ENCODE measurements around the gene EXD2.
"Not testable (repeated sequence)": the region's sequence is repeated elsewhere in the genome, so short reads cannot be mapped to it uniquely, and the experiment has no call there.

The EXD2 gene

DNA sequence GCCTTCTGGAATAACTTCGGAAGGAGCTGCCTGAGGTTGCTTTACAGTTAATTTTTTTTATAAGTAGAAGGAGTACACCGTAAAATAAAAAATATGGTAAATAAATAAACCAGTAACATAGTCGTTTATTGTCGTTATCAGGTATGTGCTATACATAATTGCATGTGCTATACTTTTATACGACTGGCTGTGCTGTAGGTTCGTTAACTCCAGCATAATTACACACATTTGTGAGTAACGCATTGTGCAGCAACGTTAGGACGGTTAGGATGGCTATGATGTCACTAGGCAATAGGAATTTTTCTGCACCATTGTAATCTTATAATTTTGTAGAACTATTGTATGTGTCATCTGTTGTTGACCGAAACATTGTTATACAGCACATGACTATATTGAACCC, 8.5 kb downstream of the EXD2 start:
- DNase-seq (ENCODE audit: low read depth): no peak

DNA sequence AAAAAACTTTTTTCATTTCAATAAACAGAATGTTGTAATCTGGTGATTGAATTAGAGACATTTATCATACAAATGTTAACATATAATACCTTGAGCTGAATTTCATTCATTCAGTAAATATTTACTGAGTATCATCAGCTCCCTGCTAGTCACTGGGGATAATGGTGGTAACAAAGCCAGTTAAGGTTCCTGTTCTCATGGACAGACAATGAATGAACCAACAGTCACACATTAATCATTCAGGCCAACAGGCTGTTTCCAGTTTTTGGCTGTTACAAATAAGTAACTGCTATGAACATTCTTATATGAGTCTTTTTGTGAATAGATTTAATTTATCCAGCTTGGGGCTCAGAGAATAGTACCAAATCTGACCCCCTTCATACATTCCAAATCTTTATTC, 13.5 kb downstream of the EXD2 start:
- no peak for DNase-seq (ENCODE audit: low read depth)

DNA sequence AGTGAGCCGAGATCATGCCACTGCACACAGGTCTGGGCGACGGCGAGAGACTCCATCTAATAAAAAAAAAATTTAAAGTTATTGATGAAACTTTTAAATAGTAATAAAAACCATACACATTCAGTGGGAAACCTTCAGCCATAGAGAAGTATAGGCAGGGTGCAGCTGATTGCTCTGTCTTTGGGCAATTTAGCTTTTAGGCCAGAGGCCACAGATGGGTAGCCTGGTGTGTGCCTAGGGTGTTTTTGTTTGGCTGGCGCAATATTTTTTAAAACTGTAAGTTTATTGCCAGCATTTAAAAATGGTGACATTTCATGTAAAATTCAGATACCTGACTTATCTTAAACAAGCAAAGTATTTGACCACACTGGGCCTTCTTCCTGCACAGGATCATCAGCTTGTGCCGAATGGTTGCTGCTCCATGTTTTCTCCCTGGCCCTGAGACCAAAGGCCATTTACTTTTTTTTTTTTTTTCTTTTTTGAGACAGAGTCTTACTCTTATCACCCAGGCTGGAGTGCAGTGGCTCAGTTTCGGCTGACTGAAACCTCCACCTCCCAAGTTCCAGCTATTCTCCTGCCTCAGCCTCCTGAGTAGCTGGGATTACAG, 16.2 kb downstream of the EXD2 start:
- DNase-seq (ENCODE audit: low read depth): no peak

DNA sequence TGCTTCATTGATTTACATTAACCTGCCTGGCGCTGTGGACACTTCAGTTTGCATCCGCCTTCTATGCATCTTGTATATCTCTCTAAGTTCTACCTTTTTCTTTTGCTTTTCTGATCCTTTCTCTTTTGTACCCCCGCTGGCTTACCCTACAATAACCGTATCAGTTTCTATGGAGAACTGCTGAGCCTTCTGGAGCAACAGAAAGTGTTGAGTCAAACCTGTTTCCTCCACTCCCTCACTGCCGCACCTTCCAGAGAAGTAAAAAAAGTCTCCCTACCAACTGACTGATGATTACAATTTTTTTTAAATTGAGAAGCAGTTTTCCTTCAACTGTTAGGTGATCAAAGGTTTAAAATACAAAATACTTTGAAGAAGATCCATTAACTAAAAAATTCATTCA, 17.4 kb downstream of the EXD2 start:
- DNase-seq (ENCODE audit: low read depth): no peak

DNA sequence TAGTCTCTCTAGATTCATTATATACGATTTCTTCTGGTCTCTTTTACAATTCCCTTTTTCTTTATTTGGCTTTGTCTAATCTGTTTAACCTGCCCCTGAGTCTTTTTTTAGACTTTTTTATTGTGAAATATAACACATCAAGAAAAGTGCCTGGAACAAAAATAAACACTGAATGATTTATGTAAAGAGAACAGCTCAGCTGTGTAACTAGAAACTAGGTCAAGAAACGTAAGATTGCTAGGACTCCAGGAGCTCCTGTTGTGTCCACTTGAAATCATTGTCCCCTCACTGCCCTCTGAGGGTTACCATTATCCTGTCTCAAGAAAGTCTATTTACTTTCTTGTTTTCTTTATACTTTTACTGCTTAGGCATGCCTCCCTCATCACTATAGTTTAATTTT, 23.1 kb downstream of the EXD2 start:
- no peak for DNase-seq (ENCODE audit: low read depth)

DNA sequence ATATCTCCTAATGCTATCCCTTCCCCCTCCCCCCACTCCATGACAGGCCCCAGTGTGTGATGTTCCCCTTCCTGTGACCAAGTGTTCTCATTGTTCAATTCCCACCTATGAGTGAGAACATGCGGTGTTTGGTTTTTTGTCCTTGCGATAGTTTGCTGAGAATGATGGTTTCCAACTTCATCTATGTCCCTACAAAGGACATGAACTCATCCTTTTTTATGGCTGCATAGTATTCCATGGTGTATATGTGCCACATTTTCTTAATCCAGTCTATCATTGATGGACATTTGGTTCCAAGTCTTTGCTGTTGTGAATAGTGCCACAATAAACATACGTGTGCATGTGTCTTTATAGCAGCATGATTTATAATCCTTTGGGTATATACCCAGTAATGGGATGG, 26.4 kb downstream of the EXD2 start:
- DNase-seq (ENCODE audit: low read depth): not testable (repeated sequence)

DNA sequence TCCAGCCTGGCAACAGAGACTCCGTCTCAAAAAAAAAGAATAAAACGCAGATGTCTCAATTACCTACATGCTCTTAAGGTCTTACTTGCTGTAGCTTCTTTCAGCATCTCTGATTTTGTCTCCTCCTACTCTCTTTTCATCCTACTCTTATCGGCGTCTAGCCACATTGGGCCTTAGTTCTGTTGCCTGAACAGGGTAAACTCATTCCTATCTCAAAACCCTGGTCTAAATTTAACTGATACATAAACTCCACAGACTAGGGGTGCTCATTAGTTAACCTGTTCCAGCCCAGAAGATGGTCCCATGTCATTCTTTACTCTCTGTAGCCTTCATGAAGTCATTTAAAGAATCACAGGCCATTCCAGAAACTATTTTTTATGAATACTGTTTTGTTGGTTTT, 33.6 kb downstream of the EXD2 start:
- DNase-seq (ENCODE audit: low read depth): no peak

DNA sequence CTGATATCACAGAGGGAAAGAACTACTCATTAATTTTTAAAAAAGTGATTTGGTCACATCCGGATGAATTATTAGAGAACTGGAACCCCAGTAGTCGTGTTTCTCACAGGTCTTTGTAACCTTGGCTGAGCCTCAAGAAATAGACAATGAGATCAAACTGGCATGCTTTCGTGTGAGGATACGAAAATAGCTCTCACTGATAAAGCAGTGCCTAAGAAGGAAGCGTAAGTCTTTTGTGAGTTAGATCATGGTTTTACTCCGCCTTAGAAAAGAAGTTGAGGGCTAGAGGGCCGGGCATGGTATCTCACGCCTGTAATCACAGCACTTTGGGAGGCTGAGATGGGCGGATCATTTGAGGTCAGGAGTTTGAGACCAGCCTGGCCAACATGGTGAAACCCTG, 34.9 kb downstream of the EXD2 start:
- DNase-seq (ENCODE audit: low read depth): no peak

DNA sequence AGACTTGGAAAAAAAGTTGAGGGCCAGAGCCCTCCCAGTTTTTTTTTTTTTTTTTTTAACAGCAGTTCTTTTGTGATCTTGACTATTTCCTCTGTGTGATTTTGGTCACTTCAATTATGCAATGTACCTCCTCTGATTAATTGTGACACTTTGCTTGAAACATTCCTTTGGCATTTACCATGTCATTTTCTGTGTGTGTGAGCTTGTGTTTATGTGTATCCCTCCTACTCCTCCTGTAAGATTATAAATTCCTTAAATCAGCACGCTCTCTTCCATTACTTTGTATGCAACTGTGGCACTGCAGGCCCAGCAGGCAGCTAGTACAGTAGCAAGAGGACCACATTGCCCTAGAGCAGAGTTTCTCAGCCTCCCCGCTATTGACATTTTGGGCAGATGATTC, 35.4 kb downstream of the EXD2 start:
- no peak for DNase-seq (ENCODE audit: low read depth)

DNA sequence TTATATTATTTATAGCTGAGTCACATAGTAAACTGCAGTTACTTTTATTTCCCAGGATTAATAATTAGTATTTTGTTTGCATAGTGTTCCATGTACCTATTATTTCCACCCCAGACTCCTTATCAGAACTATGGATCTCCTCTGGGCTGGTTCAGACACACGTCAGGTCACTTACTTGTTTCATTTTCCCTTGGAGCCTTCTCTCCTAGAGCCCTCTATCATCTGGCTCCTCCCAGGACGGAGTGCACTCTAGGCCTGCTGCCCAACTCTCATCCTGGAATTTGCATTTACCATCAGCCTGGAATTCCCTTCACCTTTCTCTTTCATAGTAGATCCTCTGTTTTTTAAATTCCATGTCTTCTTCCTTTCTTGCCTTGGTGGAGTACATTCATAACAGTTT, 40.2 kb downstream of the EXD2 start:
- no peak for DNase-seq (ENCODE audit: low read depth)

DNA sequence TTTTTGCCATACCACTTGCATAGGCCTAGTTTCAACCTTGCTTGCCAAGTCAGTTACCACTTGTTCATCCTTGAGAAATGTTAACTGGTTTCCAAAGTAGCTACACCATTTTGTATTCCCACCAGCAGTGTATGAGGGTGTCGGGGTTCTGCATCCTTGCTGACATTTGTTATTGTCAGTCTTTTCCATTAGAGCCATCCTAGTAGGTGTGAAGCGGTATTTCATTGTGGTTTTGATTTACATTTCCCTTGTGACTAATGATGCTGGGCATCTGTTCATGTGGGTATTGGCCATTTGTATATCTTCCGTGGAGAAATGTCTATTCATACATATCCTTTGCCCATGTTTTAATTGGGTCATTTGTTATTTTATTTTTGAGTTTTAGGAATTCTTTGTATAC, 41.1 kb downstream of the EXD2 start:
- no peak for DNase-seq (ENCODE audit: low read depth)

DNA sequence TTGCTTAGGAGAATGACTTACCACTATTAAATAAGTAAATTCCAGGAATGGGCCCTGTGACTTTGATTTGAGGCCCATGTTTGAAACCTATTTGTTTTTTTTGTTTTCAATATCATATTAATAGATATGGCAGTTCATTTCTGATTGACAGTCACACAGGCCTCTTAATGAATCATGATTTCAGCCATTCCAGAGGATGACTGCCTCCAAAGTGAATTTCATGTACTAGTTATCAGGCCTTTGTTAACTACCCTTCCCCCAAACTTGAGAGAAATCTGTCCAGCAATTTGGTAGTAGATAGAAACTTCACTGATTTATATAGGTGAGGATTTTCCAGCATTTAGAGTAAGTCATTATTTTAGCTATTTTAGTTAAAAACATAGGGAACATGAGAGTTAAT, 42.8 kb downstream of the EXD2 start:
- no peak for DNase-seq (ENCODE audit: low read depth)

DNA sequence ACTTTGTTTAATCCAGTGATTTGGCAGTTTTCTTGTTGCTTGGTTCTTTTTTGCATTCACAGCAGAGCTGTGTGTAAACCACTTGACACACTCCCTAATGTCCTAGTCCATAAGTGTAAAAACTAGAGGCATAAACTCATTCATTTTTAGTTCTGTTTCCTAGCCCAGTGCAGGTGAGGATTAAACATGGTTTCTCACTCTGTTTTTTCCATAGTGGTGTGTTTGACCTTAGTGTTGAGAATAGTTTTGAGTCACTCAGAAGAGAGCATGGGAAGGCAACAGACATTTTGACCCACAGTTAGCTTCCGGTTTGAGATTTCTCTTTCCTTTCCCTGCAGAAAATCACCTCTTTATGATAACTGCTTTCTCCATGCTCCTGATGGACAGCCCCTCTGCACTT, 44.4 kb downstream of the EXD2 start:
- no peak for DNase-seq (ENCODE audit: low read depth)

DNA sequence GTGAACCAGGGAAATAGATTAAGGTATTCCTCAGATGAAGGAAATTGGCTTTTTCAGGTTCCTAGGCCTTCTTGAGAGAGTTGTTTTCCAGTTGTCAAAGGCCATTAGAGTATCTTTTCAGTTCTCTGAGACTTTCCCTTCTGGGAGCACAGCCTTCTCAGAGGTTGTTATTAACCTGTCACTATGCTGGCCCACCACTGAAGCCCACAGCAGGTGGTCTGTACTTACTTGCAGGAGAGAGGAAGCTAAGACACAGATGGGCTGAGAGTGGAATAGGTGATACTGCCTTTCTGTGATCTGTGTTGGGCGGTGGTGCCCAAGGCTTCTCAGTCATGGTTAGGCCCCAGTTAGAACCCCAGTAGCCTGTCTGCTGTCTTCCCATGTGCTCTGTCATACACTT, 45.8 kb downstream of the EXD2 start:
- DNase-seq (ENCODE audit: low read depth): no peak

DNA sequence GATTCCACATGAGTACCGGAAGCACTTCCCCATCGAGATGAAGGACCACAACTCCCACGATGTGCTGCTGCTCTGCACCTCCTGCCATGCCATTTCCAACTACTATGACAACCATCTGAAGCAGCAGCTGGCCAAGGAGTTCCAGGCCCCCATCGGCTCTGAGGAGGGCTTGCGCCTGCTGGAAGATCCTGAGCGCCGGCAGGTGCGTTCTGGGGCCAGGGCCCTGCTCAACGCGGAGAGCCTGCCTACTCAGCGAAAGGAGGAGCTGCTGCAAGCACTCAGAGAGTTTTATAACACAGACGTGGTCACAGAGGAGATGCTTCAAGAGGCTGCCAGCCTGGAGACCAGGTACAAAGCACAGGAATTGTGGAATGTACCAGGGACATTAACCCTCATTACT, 46.3 kb downstream of the EXD2 start:
- no peak for DNase-seq (ENCODE audit: low read depth)

DNA sequence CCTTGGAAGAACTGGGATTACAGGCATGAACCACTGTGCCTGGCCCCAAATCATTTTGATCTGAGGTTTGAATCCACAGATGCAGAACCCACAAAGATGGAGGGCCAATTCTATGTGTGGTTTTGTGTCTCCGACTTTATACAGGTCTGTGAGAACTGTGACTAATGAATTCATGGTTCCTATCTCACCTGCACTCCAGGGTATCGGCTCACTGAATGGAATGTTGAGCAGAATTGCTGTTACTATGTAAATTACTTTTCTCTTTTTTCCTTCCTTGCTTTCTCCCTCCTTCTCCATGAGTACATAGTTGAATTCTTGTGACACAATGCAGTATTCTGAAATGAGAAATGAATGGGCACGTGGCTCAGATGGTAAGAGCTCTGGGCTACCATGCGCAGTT, 47.6 kb downstream of the EXD2 start:
- DNase-seq (ENCODE audit: low read depth): no peak

DNA sequence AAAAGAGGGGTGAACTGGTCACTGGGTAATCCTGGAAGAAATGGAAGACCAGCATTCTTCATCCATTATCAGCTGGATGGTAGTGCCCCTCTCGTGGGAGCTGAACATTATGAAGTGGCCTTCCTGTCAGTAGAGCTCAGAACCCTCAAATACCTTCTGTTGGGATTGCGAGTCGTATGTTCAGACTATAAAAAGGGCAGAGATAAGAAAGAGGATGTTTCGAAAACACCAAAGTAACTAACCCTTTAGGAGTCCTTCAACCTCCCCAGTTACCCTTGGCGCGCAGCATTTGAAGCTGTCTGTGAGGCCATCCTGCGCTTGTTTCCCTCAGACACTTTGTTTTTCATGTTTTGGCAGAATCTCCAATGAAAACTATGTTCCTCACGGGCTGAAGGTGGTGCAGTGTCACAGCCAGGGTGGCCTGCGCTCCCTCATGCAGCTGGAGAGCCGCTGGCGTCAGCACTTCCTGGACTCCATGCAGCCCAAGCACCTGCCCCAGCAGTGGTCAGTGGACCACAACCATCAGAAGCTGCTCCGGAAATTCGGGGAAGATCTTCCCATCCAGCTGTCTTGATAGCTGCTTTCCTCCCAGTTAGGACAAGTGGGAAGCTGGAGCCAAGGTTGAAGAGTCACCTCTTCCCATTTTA, 49.4 kb downstream of the EXD2 start:
- DNase-seq (ENCODE audit: low read depth): no peak

DNA sequence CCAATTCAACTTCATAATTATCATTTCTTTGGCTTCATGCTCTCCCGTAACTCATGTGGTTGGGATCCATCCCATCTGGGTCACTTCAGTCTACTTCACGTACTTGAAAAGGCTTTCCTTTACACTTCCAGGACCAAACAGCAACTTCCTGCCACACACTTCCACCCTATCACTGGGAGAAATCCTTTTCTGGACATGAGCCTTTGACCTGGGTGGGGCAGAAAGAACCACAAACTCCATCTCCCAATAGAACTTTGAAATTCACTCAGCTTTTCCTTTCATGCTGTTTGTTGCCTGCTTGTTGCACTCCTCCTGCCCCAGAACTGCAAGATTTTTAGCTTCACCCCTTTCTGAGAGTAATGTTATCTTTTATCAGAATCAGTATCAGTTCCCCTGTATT, 50.3 kb downstream of the EXD2 start:
- no peak for DNase-seq (ENCODE audit: low read depth)

DNA sequence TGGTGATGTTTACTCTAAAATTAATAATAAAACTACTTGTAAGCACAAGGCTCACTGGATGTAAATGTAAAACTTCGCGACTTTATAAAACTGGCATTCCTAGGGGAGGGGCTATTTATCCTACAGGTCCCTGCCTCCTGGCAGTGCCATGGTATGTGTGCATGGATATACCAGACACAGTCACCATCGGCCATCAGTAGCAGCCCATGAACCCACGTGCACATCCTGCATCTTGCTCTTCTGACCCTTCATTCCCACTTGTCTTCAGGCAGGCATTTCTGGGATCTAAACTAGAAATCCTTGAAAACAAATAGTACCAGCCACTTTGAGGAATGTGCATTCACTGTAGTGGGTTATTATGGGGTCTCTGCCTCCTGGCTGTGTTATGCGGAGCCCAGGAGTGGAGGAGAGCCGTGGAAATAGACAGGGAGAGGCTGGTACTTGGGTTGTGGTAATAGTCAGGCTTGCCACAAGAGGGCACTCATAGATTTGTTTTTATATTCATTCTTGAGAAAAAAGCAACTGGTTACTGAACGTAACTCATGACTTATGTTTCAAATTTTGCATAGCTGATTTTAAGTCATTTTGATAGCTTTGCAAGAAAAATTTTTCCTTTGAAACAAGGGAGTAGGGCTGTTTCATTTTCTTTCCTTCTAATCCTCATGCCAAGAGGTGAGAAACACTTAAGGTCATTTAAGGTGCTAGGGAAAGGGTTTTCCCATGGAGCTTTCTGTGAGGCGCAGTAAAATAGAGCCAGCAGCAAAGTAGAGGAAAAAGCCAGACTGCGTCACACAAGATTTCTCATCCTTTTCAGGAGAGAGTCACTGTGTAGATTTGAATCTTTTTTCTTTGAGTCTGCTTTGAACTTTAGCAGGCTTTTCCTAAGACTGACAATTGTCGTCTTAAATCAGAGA, 51.3 kb downstream of the EXD2 start:
- peak; percentile 31 for DNase-seq (ENCODE audit: low read depth)

DNA sequence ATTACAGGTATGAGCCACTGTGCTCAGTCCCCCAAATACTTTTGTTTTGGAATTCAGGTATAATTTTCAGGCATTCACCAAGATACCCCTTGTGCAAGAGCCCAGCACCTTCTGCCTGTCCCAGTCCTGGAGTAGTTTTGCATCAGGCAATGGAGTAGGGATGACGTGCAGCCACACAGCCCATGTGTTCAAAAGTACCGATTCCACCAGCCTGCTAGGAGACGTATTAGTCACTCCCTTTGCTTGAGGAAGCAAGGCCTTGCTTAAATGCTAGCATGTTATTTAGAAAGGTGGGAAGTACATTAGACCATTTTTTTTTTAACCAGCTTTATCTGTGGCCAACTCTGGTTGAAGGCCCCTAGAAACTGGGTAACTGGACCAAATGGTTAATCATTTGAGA, 53.6 kb downstream of the EXD2 start:
- DNase-seq (ENCODE audit: low read depth): no peak

DNA sequence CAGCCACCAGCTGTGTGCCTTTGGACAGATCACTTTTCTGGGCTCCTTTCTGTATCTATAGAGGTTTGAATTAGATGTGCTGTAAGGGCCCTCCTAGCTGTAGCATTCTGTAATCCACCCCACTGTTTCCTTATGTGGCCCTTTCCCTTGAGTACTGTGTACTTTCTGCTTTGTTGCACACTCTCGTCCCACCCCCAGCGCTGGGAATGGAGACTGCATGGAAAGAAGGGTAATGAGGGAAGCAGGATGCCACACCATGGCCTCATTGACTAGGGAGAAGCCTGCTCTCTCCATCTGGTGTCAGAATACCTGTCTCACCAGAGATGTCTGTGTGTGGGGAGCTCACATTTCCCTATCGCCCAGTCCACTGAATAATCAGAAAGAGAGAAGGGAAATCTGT, 55.0 kb downstream of the EXD2 start:
- no peak for DNase-seq (ENCODE audit: low read depth)

DNA sequence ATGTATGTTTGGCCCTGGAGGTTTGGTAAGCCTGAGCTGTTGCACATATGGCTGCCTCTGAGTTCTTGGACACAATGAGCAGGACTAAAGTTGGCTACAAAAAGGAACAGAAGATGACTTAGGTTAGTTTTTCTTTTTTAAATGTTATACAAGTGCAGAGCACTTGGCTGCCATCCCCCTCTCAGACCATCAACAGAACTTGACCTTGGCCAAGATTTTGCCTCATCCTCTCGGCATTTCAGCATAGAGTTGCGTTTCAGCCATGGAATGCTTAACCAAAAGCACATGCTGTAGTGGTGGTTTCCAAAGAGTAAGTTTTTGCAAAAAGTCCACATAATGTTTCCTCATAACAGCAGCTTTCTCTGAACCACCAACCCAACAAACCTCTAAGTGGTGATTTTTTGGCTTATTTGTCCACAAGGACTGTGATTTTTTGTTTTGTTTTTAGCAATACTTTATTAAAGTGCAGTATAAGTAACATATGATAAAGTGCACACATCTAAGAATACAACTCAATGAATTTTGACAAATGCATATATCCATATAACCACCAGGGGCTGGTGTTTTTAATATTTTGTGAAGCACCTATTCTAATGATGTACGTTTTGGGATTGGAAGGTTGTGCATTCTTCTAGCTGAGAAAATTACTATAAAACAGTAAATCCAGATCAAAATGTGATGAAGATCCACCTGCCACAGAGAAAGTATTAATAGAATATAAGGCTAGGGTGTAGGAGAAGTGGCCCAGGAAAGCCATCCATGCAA, 56.6 kb downstream of the EXD2 start:
- no peak for DNase-seq (ENCODE audit: low read depth)

DNA sequence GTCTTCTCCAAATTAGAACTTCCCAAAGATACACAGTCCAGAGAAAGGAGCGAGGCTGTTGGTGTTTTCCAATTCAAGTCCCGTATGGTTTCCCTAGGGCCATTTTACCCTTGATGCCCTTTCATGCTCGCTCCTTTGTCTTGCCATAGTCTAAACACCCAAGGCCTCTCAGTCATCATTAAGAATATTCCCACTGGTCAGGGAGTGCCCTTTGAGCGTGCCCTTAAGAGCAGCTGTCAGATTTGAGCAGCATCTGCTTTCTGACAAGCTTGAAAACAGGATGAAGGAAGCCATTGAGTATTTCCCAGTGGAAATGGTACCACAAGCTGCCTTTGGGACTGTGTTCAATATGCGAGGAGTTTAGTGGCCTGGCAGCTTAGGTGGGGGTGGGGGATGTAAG, 58.3 kb downstream of the EXD2 start:
- DNase-seq (ENCODE audit: low read depth): no peak
